Brain microvascular endothelial cell (primary cell): Measurements from ENCODE around the gene PPP3CA.

Source experiments
- DNase-seq: peaks from one replicate; pipeline ENCODE4 v3.0.0-alpha.2; 2020
- H3K27ac ChIP-seq: fragments of 250-450 bp; sonication (Bioruptor Pico); 2 replicates; pipeline ENCODE4 v1.5.1; 2020; ENCODE audit warnings: mild to moderate bottlenecking, moderate library complexity
- H3K27me3 ChIP-seq: fragments of 250-450 bp; sonication (Bioruptor Pico); replicated peaks from 2 replicates; pipeline ENCODE4 v1.5.1; 2020; ENCODE audit warnings: mild to moderate bottlenecking
- H3K36me3 ChIP-seq: fragments of 250-450 bp; sonication (Bioruptor Pico); replicated peaks from 2 replicates; pipeline ENCODE4 v1.5.1; 2020; ENCODE audit warnings: mild to moderate bottlenecking
- H3K4me3 ChIP-seq: 2 replicates; pipeline ENCODE4 v1.5.1; 2011; ENCODE audit warnings: low read depth, mild to moderate bottlenecking, control low read depth, low read length, moderate library complexity
- in situ Hi-C: cut with HindIII; loops from 2 replicates; pipeline ENCODE4 v1.10.0; 2017; ENCODE audit warnings: low sequenced_read_pairs, low pct_ligation_motif_present
- TF ChIP-seq, protein P1 (sequence below): IDR thresholded peaks from 2 replicates; pipeline ENCODE4 v1.5.1; 2011; ENCODE audit warnings: low read depth, mild to moderate bottlenecking, moderate library complexity, low read length, control low read depth, inconsistent platforms; ENCODE audit errors: missing control alignments

The PPP3CA gene

GRCh38 chr4:100981447-100982204 lies 365.7 kb downstream of the PPP3CA start:
- H3K4me3 ChIP-seq = no peak overlapping the region
- no peak overlapping the region for H3K27ac ChIP-seq
- TF ChIP-seq, protein P1, sequence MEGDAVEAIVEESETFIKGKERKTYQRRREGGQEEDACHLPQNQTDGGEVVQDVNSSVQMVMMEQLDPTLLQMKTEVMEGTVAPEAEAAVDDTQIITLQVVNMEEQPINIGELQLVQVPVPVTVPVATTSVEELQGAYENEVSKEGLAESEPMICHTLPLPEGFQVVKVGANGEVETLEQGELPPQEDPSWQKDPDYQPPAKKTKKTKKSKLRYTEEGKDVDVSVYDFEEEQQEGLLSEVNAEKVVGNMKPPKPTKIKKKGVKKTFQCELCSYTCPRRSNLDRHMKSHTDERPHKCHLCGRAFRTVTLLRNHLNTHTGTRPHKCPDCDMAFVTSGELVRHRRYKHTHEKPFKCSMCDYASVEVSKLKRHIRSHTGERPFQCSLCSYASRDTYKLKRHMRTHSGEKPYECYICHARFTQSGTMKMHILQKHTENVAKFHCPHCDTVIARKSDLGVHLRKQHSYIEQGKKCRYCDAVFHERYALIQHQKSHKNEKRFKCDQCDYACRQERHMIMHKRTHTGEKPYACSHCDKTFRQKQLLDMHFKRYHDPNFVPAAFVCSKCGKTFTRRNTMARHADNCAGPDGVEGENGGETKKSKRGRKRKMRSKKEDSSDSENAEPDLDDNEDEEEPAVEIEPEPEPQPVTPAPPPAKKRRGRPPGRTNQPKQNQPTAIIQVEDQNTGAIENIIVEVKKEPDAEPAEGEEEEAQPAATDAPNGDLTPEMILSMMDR = no peak
- no peaks in the 10 kb centered on the region for H3K36me3 ChIP-seq
- no peaks in the 10 kb centered on the region for H3K27me3 ChIP-seq
- in situ Hi-C loops = no loop called here
- DNase-seq = no peak

GRCh38 chr4:100979736-100980135 lies 367.6 kb downstream of the PPP3CA start:
- no peak overlapping the region for H3K27ac ChIP-seq
- no peak for DNase-seq
- no peaks in the 10 kb centered on the region for H3K36me3 ChIP-seq
- no peaks in the 10 kb centered on the region for H3K27me3 ChIP-seq
- TF ChIP-seq, protein P1 = no peak
- in situ Hi-C loops = no loop called here
- H3K4me3 ChIP-seq = no peak overlapping the region

GRCh38 chr4:100977746-100978397 lies 369.5 kb downstream of the PPP3CA start:
- TF ChIP-seq, protein P1 = no peak
- Histone ChIP-seq H3K36me3 (no peaks in the 10 kb centered on the region), H3K4me3 (no peak overlapping the region), H3K27me3 (no peaks in the 10 kb centered on the region), H3K27ac (no peak overlapping the region)
- in situ Hi-C loops = no loop called here
- DNase-seq = no peak

DNA sequence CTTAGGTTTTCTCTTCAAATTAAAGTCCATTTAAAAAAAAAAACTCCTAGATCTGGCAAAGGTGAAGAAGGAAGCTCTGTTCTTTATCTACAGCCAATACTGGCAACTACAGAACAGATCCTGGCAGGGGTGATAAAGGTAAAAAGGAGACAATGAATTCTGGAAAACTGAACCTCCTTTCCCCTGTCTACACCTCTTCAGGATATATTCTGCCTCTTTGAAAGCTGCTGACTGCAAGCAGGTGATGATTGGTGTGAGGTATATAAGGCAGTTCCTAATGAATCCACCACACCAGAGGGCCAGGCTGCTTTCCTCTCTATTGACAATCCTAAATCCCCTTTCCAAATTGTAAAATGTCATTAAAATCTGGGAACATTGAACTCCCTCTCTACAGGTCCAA lies 370.1 kb downstream of the PPP3CA start:
- in situ Hi-C loops = no loop called here
- Histone ChIP-seq H3K27ac (no peak overlapping the region), H3K4me3 (no peak overlapping the region), H3K36me3 (no peaks in the 10 kb centered on the region), H3K27me3 (no peaks in the 10 kb centered on the region)
- TF ChIP-seq, protein P1 = no peak
- DNase-seq = no peak
